Ishikawa (cell line): Measurements from ENCODE around the gene PRR15L.

Source experiments
- EP300 ChIP-seq: IDR thresholded peaks from 2 replicates; pipeline ENCODE4 v1.6.1; 2012; ENCODE audit warnings: borderline replicate concordance
- FOXM1 ChIP-seq: IDR thresholded peaks from 2 replicates; pipeline ENCODE4 v1.6.1; 2012; ENCODE audit warnings: low read depth, borderline replicate concordance
- RAD21 ChIP-seq: IDR thresholded peaks from 2 replicates; pipeline ENCODE4 v1.6.1; 2012; ENCODE audit warnings: low read depth
- TAF1 ChIP-seq: IDR thresholded peaks from 2 replicates; pipeline ENCODE4 v1.6.1; 2012; ENCODE audit warnings: low read depth, mild to moderate bottlenecking
- YY1 ChIP-seq: IDR thresholded peaks from 2 replicates; pipeline ENCODE4 v1.6.1; 2012; ENCODE audit warnings: low read depth
- ZBTB7A ChIP-seq: IDR thresholded peaks from 2 replicates; pipeline ENCODE4 v1.6.1; 2012; ENCODE audit warnings: low read depth
- TF ChIP-seq, protein P1 (sequence below): IDR thresholded peaks from 2 replicates; pipeline ENCODE4 v1.6.1; 2012; ENCODE audit warnings: low read depth, mild to moderate bottlenecking
- TF ChIP-seq, protein P2 (sequence below): IDR thresholded peaks from 2 replicates; pipeline ENCODE4 v1.6.1; 2012
- TF ChIP-seq, protein P3 (sequence below): IDR thresholded peaks from 2 replicates; pipeline ENCODE4 v1.6.1; 2012

DNA sequence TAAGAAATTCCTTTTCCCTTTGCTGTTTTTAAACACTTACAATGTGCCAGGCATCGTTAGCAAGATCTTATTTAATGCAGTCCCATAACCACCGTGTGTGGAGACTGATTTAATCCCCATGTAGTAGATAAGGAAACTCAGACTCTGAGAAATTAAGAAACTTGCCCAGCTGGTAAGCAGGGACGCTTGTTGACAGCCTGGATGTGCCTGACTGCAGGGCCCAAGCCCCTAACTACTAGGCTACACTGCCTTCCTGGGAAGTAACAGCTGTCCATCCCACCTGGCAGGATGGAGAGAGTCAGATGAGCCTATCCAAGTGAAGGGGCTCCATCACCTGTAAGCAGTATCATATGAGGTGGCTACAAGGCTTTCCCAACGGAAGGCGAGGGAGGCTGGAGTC, 36.3 kb upstream of the PRR15L start:
- TF ChIP-seq TAF1 = no peak
- no peak for TF ChIP-seq EP300
- TF ChIP-seq ZBTB7A = no peak
- TF ChIP-seq, protein P1, sequence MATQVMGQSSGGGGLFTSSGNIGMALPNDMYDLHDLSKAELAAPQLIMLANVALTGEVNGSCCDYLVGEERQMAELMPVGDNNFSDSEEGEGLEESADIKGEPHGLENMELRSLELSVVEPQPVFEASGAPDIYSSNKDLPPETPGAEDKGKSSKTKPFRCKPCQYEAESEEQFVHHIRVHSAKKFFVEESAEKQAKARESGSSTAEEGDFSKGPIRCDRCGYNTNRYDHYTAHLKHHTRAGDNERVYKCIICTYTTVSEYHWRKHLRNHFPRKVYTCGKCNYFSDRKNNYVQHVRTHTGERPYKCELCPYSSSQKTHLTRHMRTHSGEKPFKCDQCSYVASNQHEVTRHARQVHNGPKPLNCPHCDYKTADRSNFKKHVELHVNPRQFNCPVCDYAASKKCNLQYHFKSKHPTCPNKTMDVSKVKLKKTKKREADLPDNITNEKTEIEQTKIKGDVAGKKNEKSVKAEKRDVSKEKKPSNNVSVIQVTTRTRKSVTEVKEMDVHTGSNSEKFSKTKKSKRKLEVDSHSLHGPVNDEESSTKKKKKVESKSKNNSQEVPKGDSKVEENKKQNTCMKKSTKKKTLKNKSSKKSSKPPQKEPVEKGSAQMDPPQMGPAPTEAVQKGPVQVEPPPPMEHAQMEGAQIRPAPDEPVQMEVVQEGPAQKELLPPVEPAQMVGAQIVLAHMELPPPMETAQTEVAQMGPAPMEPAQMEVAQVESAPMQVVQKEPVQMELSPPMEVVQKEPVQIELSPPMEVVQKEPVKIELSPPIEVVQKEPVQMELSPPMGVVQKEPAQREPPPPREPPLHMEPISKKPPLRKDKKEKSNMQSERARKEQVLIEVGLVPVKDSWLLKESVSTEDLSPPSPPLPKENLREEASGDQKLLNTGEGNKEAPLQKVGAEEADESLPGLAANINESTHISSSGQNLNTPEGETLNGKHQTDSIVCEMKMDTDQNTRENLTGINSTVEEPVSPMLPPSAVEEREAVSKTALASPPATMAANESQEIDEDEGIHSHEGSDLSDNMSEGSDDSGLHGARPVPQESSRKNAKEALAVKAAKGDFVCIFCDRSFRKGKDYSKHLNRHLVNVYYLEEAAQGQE = no peak
- TF ChIP-seq, protein P2, sequence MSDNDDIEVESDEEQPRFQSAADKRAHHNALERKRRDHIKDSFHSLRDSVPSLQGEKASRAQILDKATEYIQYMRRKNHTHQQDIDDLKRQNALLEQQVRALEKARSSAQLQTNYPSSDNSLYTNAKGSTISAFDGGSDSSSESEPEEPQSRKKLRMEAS = no peak
- TF ChIP-seq, protein P3, sequence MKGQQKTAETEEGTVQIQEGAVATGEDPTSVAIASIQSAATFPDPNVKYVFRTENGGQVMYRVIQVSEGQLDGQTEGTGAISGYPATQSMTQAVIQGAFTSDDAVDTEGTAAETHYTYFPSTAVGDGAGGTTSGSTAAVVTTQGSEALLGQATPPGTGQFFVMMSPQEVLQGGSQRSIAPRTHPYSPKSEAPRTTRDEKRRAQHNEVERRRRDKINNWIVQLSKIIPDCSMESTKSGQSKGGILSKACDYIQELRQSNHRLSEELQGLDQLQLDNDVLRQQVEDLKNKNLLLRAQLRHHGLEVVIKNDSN = no peak
- no peak for TF ChIP-seq RAD21
- no peak for TF ChIP-seq FOXM1
- TF ChIP-seq YY1 = no peak
